PC-3 (cell line): ENCODE data around the gene IL1RAP. TPM values are rescaled to one million over a fixed set of nuclear protein-coding genes. Genes with fewer than 3 reads are reported as not detected.
"Not testable (repeated sequence)": the region's sequence is repeated elsewhere in the genome, so short reads cannot be mapped to it uniquely, and the experiment has no call there.

ENCODE experiments used
- ATAC-seq: fragments of 200-7000 bp; cut with Tn5 transposase; 2 replicates; pipeline ENCODE4 v1.9.1; 2020; ENCODE audit warnings: mild to moderate bottlenecking, moderate library complexity
- BruUV-seq: library from RNA; stranded (reverse); fragments of 400-500 nt; replicated peaks from 2 replicates; lab custom pipeline; 2021; lab: Mats Ljungman, UMichigan
- CTCF ChIA-PET: fragments of 300-600 bp; sonication (Branson Sonifier 250); formaldehyde crosslinking; loops from one replicate; lab custom pipeline; 2022; ENCODE audit warnings: antibody characterized with exemption; lab: Charles Lee
- POLR2A ChIA-PET: fragments of 300-600 bp; sonication (Branson Sonifier 250); formaldehyde crosslinking; loops from one replicate; lab custom pipeline; 2022; ENCODE audit warnings: antibody characterized with exemption; ENCODE audit not compliant: unreplicated experiment; lab: Charles Lee
- DNase-seq: peaks from one replicate; pipeline ENCODE4 v3.0.0-alpha.2; 2015
- H2AFZ ChIP-seq: fragments of 300-600 bp; sonication (generic); 2 replicates; pipeline ENCODE4 v1.6.0; 2016; ENCODE audit warnings: antibody characterized with exemption, low read length
- H3F3A ChIP-seq: fragments of 300-600 bp; sonication (generic); one replicate; pipeline ENCODE4 v1.6.0; 2017; ENCODE audit warnings: antibody characterized with exemption, low read length, control low read depth, mild to moderate bottlenecking; ENCODE audit not compliant: unreplicated experiment
- H3K27ac ChIP-seq: fragments of 300-600 bp; sonication (generic); 2 replicates; pipeline ENCODE4 v1.5.1; 2016; ENCODE audit warnings: mild to moderate bottlenecking, low read length
- H3K27me3 ChIP-seq: fragments of 300-600 bp; sonication (generic); 2 replicates; pipeline ENCODE4 v1.6.1; 2016; ENCODE audit warnings: low read length, mixed read lengths
- H3K36me3 ChIP-seq: fragments of 300-600 bp; sonication (generic); 2 replicates; pipeline ENCODE4 v1.6.1; 2016; ENCODE audit warnings: low read depth, mixed run types, low read length, mixed read lengths
- H3K4me1 ChIP-seq: fragments of 300-600 bp; sonication (generic); 2 replicates; pipeline ENCODE4 v1.5.1; 2016; ENCODE audit warnings: low read length; ENCODE audit not compliant: insufficient read depth
- H3K4me2 ChIP-seq: fragments of 300-600 bp; sonication (generic); 2 replicates; pipeline ENCODE4 v1.6.0; 2016; ENCODE audit warnings: low read length
- H3K4me3 ChIP-seq: fragments of 300-600 bp; sonication (generic); 2 replicates; pipeline ENCODE4 v1.5.1; 2016; ENCODE audit warnings: mild to moderate bottlenecking, low read length, mixed read lengths
- H3K79me2 ChIP-seq: fragments of 300-600 bp; sonication (generic); 2 replicates; pipeline ENCODE4 v1.6.1; 2017; ENCODE audit warnings: low read length, mixed read lengths
- H3K9ac ChIP-seq: fragments of 300-600 bp; sonication (generic); 2 replicates; pipeline ENCODE4 v1.6.0; 2016; ENCODE audit warnings: mild to moderate bottlenecking, low read length
- H3K9me2 ChIP-seq: fragments of 300-600 bp; sonication (generic); replicated peaks from 2 replicates; pipeline ENCODE4 v1.6.1; 2016; ENCODE audit warnings: mixed run types, low read length, mixed read lengths
- H3K9me3 ChIP-seq: fragments of 300-600 bp; sonication (generic); 2 replicates; pipeline ENCODE4 v1.6.1; 2016; ENCODE audit warnings: low read length, mixed read lengths
- H4K20me1 ChIP-seq: fragments of 300-600 bp; sonication (generic); 2 replicates; pipeline ENCODE4 v1.6.1; 2016; ENCODE audit warnings: low read length, mixed read lengths
- CTCF ChIP-seq: fragments of 300-600 bp; sonication (generic); conservative IDR thresholded peaks from 2 replicates; pipeline ENCODE4 v1.5.1; 2017; ENCODE audit warnings: antibody characterized with exemption, low read depth, mild to moderate bottlenecking, low read length
- EZH2 ChIP-seq: fragments of 300-600 bp; sonication (generic); IDR thresholded peaks from one replicate; pipeline ENCODE4 v1.6.1; 2017; ENCODE audit warnings: antibody characterized with exemption, mild to moderate bottlenecking, low read length; ENCODE audit not compliant: unreplicated experiment
- EZH2phosphoT487 ChIP-seq: fragments of 300-600 bp; sonication (generic); IDR thresholded peaks from 2 replicates; pipeline ENCODE4 v1.6.1; 2018; ENCODE audit warnings: mild to moderate bottlenecking, antibody characterized with exemption, low read length, borderline replicate concordance
- intact Hi-C: fragments of 100-400 bp; cut with micrococcal nuclease; formaldehyde crosslinking; loops from 2 replicates; pipeline ENCODE4 v1.9.0; 2023
- total RNA-seq: library from RNA; depleted of rRNA; stranded (reverse); fragments of >200 nt; gene quantifications from 2 replicates; pipeline ENCODE4 v1.2.3, GENCODE V29; 2014

IL1RAP gene
- total RNA-seq, 1 experiment from 2014 or later = 5.0 TPM

- peak; percentile 8 for DNase-seq
- Histone ChIP-seq H4K20me1 (no peaks in the 10 kb centered on the region), H2AFZ (no peak overlapping the region), H3K36me3 (no peaks in the 10 kb centered on the region), H3K4me2 (peak overlapping the region; percentile 75; the same call in 1 of the 2 replicates), H3F3A (no peaks in the 10 kb centered on the region), H3K27ac (no peak overlapping the region), H3K4me3 (no peak overlapping the region), H3K79me2 (peaks cover 19% of the 10 kb centered on the region; the same call in 1 of the 2 replicates), H3K4me1 (peaks cover 48% of the 10 kb centered on the region), H3K27me3 (no peaks in the 10 kb centered on the region), H3K9ac (no peak overlapping the region), H3K9me3 (no peaks in the 10 kb centered on the region), H3K9me2 (no peaks in the 10 kb centered on the region)
- ChIA-PET POLR2A (no interaction called here), CTCF (interaction anchor here (0.8 kb wide), 1 partner anchor 72 kb away, joined by 3 read pairs; no protein-coding TSS in a partner anchor)
- TF ChIP-seq EZH2 (no peak), CTCF (no peak), EZH2phosphoT487 (no peak)
- intact Hi-C loops = loop anchor here (10.0 kb wide), 1 partner anchor 348 kb away; the partner anchor contains the start of gene GMNC
- ATAC-seq = no peak
- no TSS peak for BruUV-seq
Observed at GRCh38 chr3:190516416-190516815, 2.5 kb downstream of the IL1RAP start.

- no TSS peak for BruUV-seq
- Histone ChIP-seq H3K9me2 (no peaks in the 10 kb centered on the region), H3K79me2 (peaks cover 19% of the 10 kb centered on the region; the same call in 1 of the 2 replicates), H3K27me3 (no peaks in the 10 kb centered on the region), H3K9ac (no peak overlapping the region), H3F3A (no peaks in the 10 kb centered on the region), H3K9me3 (no peaks in the 10 kb centered on the region), H3K36me3 (no peaks in the 10 kb centered on the region), H3K4me3 (peak overlapping the region; percentile 17; the same call in 1 of the 2 replicates), H3K4me1 (peaks cover 51% of the 10 kb centered on the region), H3K27ac (peak overlapping the region; percentile 30), H2AFZ (no peak overlapping the region), H4K20me1 (no peaks in the 10 kb centered on the region), H3K4me2 (peak overlapping the region; percentile 65)
- ATAC-seq (no peak), DNase-seq (peak; percentile 73)
- TF ChIP-seq EZH2phosphoT487 (no peak), CTCF (peak; percentile 53; the same call in 1 of the 2 replicates), EZH2 (no peak)
- intact Hi-C loops = loop anchor here (10.0 kb wide), 1 partner anchor 347 kb away; the partner anchor contains the start of gene GMNC
- CTCF ChIA-PET = interaction anchor here (0.9 kb wide), 1 partner anchor 183 kb away, joined by 4 read pairs; no protein-coding TSS in a partner anchor
- POLR2A ChIA-PET = interaction anchor here (0.6 kb wide), 2 partner anchors 282 to 425 kb away, joined by 4 to 6 read pairs; no protein-coding TSS in a partner anchor
Observed at GRCh38 chr3:190517687-190518086, 3.8 kb downstream of the IL1RAP start.

- H3K27ac ChIP-seq, ATAC-seq, H3K9me2 ChIP-seq, H3K36me3 ChIP-seq, H3K4me2 ChIP-seq, H3K27me3 ChIP-seq, H2AFZ ChIP-seq, BruUV-seq, H3K9me3 ChIP-seq, H4K20me1 ChIP-seq, H3K9ac ChIP-seq, CTCF ChIA-PET, DNase-seq, H3K4me3 ChIP-seq, POLR2A ChIA-PET, H3F3A ChIP-seq: not testable (repeated sequence)
- intact Hi-C loops = loop anchor here (10.0 kb wide), 1 partner anchor 346 kb away; the partner anchor contains the start of gene GMNC
- H3K79me2 ChIP-seq = peaks cover 19% of the 10 kb centered on the region; the same call in 1 of the 2 replicates
- peaks cover 49% of the 10 kb centered on the region for H3K4me1 ChIP-seq
Observed at GRCh38 chr3:190518531-190518930, 4.6 kb downstream of the IL1RAP start.
